ENCODE measurements around the gene RTN1. TPM values are rescaled to one million over a fixed set of nuclear protein-coding genes. Genes with fewer than 3 reads are reported as not detected.

Gene RTN1

DNA sequence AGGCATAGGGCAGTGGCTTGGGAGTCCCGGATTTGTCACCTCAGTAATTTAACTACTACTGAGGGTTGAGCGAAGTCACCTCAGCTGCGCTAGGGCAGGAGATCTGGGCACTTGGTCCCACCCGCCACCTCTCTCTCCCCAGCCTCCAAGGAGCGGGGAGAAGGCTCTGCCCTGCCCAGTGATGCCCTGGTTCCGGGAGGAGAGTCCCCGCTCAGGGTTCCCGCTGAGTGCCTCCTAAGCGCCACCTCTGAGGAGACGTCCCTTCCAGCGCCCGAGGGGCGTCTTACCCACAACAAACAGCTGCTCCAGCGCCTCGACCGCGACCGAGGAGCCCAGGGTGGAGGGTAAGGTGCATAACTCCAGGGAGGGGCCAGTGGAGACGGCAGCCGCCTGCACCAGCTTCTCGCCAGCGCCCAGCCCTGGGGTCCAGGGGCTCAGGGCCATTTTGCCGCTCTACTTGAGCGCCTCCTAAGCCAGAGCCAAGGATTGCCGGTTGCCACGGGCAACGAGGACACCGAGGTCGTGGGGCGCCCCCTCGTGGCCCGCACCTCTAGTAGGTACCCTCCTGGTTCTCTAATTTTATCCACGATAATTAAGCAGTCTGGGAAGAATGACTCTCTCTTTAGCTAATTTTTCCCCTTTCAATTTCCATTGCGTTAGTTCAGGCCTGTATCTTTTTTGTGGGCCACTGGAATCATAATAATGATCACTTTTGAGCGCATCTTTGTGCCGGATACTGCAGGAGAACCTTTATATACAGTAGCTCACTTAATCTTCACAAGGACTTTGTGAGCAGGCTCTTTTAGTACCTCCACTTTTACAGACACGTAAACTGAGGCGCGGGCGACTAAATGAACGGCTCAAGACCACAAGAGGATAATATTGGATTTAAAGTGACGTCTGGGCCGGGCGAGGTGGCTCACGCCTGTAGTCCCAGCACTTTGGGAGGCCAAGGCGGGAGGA, 294.0 kb downstream of the RTN1 start, which contains the start of gene CCDC175:
TSS of gene CCDC175 (minus strand) at position 481 of the 963 bp plus-strand sequence. CDS start at position 444, 37 bp downstream.
- Histone ChIP-seq H3K36me3 (ENCODE audit: insufficient read depth, low read length) (no peaks in the 10 kb centered on the region), H3K4me2 (ENCODE audit: low read length) (peak within 1 kb of the TSS; percentile 93), H3K4me3 (ENCODE audit: low read length) (peak within 1 kb of the TSS; percentile 67), H3K9ac (ENCODE audit: low read depth, low read length) (no peak within 1 kb of the TSS), H3K4me1 (ENCODE audit: control insufficient read depth, insufficient read depth, low read length) (no peaks in the 10 kb centered on the region), H3K27me3 (ENCODE audit: control insufficient read depth, insufficient read depth, low read length) (no peaks in the 10 kb centered on the region), H3K9me3 (replicated peaks; ENCODE audit: low read length) (no peaks in the 10 kb centered on the region)

DNA sequence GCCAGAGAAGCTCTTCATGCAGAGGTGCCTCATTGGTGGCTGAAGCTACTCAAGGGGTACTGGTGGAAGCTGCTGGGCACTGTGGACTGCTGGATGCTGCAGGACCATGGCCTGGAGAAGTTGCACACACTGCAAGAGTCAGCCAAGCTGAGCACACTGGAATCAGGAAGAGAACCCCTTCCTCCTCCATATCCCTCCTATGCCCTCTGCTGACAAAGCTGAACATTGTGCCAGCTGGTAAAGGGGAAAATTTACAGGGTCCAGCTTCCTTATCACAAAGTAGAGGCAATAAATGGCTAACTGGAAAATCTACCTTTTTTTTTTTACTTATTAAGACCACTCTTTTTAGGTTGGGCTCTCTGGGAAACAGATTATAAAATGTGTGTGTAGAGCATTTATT, 300.5 kb downstream of the RTN1 start:
- no peak overlapping the region for H3K4me3 ChIP-seq (ENCODE audit: low read length)
- peaks cover 7% of the 10 kb centered on the region for H3K27me3 ChIP-seq (ENCODE audit: control insufficient read depth, insufficient read depth, low read length)
- no peaks in the 10 kb centered on the region for H3K36me3 ChIP-seq (ENCODE audit: insufficient read depth, low read length)
- no peak overlapping the region for H3K9ac ChIP-seq (ENCODE audit: low read depth, low read length)
- H3K4me2 ChIP-seq (ENCODE audit: low read length): no peak overlapping the region
- no peaks in the 10 kb centered on the region for H3K9me3 ChIP-seq (replicated peaks; ENCODE audit: low read length)
- H3K4me1 ChIP-seq (ENCODE audit: control insufficient read depth, insufficient read depth, low read length): no peaks in the 10 kb centered on the region

DNA sequence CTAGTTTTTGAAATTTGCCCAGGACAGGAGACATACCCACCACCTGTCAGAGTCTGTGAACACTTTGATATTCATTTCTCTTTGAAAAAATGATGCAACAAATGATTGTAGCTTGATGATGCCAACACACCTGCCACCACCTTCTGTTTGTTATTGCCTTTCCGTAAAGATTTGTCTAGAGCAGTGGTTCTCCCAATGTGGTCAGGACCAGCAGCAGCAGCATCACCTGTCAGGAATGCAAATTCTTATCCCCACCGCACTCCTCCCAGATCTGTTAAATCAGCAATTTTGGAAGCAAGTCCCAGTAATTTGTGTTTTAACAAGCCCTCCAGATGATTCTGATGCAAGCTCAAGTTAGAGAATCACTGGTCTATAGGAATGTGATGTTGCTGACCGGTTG, 303.9 kb downstream of the RTN1 start:
- H3K27me3 ChIP-seq (ENCODE audit: control insufficient read depth, insufficient read depth, low read length): peaks cover 7% of the 10 kb centered on the region
- no peak overlapping the region for H3K9ac ChIP-seq (ENCODE audit: low read depth, low read length)
- H3K9me3 ChIP-seq (replicated peaks; ENCODE audit: low read length): no peaks in the 10 kb centered on the region
- no peak overlapping the region for H3K4me2 ChIP-seq (ENCODE audit: low read length)
- no peaks in the 10 kb centered on the region for H3K36me3 ChIP-seq (ENCODE audit: insufficient read depth, low read length)
- H3K4me1 ChIP-seq (ENCODE audit: control insufficient read depth, insufficient read depth, low read length): no peaks in the 10 kb centered on the region
- H3K4me3 ChIP-seq (ENCODE audit: low read length): no peak overlapping the region

DNA sequence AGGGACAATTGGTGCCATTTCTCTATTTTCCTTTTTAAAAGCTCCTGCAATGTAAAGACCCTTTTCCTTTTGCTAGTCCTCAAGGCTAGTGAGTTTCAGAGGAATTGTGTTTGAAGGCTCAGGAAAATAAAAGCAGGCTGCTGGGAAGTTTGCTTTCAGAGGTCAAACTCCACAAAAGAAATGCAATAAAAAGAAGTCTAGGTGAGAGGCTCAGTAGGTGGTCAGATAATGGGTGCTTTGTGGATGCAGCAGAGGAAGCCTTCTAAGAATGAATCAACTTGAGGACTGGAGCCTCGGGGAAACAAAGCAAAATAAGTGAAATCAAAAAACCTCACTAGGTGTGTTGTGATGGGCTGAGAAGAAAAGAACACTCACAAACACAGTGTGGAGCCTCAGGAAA, 304.3 kb downstream of the RTN1 start:
- Histone ChIP-seq H3K9me3 (replicated peaks; ENCODE audit: low read length) (no peaks in the 10 kb centered on the region), H3K27me3 (ENCODE audit: control insufficient read depth, insufficient read depth, low read length) (peaks cover 7% of the 10 kb centered on the region), H3K4me1 (ENCODE audit: control insufficient read depth, insufficient read depth, low read length) (no peaks in the 10 kb centered on the region), H3K36me3 (ENCODE audit: insufficient read depth, low read length) (no peaks in the 10 kb centered on the region), H3K4me3 (ENCODE audit: low read length) (no peak overlapping the region), H3K9ac (ENCODE audit: low read depth, low read length) (no peak overlapping the region), H3K4me2 (ENCODE audit: low read length) (no peak overlapping the region)

DNA sequence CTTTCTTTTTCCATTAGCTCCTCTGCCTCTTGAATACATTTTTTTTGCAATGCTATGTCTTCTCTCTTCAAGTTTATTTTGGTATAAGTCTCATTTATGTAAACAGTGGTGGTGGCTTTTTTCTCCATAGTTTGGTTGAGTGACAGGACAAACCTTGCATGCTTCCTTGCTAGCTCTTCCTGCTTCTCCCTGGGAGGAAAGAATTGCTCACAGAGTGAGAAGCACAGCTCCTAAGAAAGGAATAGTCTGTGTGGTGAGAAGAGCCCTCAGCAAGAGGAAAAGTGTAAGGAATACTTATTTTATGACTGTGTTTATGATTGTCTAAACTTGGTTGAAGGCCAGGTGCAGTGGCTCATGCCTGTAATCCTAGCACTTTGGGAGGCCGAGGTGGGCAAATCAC, 305.5 kb downstream of the RTN1 start:
- H3K4me3 ChIP-seq (ENCODE audit: low read length): no peak overlapping the region
- no peaks in the 10 kb centered on the region for H3K36me3 ChIP-seq (ENCODE audit: insufficient read depth, low read length)
- no peak overlapping the region for H3K9ac ChIP-seq (ENCODE audit: low read depth, low read length)
- no peak overlapping the region for H3K4me2 ChIP-seq (ENCODE audit: low read length)
- no peaks in the 10 kb centered on the region for H3K4me1 ChIP-seq (ENCODE audit: control insufficient read depth, insufficient read depth, low read length)
- H3K27me3 ChIP-seq (ENCODE audit: control insufficient read depth, insufficient read depth, low read length): peaks cover 7% of the 10 kb centered on the region
- no peaks in the 10 kb centered on the region for H3K9me3 ChIP-seq (replicated peaks; ENCODE audit: low read length)

DNA sequence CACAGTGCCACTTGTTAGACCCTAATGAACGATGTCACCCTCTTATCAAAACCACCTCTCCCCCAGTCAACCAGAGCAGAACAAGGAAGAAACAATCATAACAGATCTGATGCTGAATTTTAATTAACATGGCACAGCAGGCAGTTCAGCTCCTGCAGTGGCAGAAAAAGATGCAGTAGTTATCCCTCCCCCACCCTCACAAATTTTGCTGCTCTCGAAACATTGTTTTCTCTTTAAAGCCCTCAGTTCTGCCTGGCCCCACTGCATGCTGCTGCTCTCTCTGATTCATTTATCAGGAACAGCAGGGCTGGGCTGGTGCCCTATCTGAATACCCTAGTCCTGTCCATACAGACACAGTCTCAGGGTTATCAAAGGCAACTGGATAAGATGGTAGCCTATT, 306.2 kb downstream of the RTN1 start:
- no peak overlapping the region for H3K9ac ChIP-seq (ENCODE audit: low read depth, low read length)
- H3K9me3 ChIP-seq (replicated peaks; ENCODE audit: low read length): no peaks in the 10 kb centered on the region
- H3K4me2 ChIP-seq (ENCODE audit: low read length): no peak overlapping the region
- H3K4me3 ChIP-seq (ENCODE audit: low read length): no peak overlapping the region
- H3K36me3 ChIP-seq (ENCODE audit: insufficient read depth, low read length): no peaks in the 10 kb centered on the region
- peaks cover 7% of the 10 kb centered on the region for H3K27me3 ChIP-seq (ENCODE audit: control insufficient read depth, insufficient read depth, low read length)
- no peaks in the 10 kb centered on the region for H3K4me1 ChIP-seq (ENCODE audit: control insufficient read depth, insufficient read depth, low read length)

DNA sequence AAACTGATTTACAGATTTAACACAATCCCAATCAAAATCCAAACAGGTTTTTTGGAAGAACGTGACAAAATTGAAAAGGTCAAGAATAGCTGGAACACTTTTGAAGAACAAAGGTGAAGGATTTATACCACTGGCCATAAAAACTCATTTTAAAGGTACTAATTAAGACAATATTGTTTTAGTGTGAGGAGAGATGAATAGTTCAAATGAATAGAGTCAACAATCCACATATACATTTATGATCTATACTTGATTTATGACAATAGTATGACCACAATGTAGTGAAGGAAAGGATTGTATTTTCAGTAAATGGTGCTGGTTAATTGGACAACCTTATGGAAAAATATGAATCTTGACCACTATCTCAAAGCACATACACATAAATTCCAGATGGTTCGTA, 323.3 kb downstream of the RTN1 start:
- H3K9ac ChIP-seq (ENCODE audit: low read depth, low read length): no peak overlapping the region
- no peaks in the 10 kb centered on the region for H3K36me3 ChIP-seq (ENCODE audit: insufficient read depth, low read length)
- no peaks in the 10 kb centered on the region for H3K9me3 ChIP-seq (replicated peaks; ENCODE audit: low read length)
- H3K27me3 ChIP-seq (ENCODE audit: control insufficient read depth, insufficient read depth, low read length): no peaks in the 10 kb centered on the region
- H3K4me1 ChIP-seq (ENCODE audit: control insufficient read depth, insufficient read depth, low read length): peaks cover 14% of the 10 kb centered on the region
- no peak overlapping the region for H3K4me2 ChIP-seq (ENCODE audit: low read length)
- H3K4me3 ChIP-seq (ENCODE audit: low read length): no peak overlapping the region

Small RNA genes within 50 kb of the gene (small RNA-seq; reads per million reads assigned to genes)
- gene MIR5586: not detected
